PC-3 (cell line): Measurements from ENCODE around the gene NCKIPSD. TPM values are rescaled to one million over a fixed set of nuclear protein-coding genes. Genes with fewer than 3 reads are reported as not detected.
A peak's percentile ranks its signal among the peaks of the same experiment; 100 is the strongest.

Experiments
- ATAC-seq: fragments of 200-7000 bp; cut with Tn5 transposase; 2 replicates; pipeline ENCODE4 v1.9.1; 2020; ENCODE audit warnings: mild to moderate bottlenecking, moderate library complexity
- BruUV-seq: library from RNA; stranded (reverse); fragments of 400-500 nt; replicated peaks from 2 replicates; lab custom pipeline; 2021; lab: Mats Ljungman, UMichigan
- CTCF ChIA-PET: fragments of 300-600 bp; sonication (Branson Sonifier 250); formaldehyde crosslinking; loops from one replicate; lab custom pipeline; 2022; ENCODE audit warnings: antibody characterized with exemption; lab: Charles Lee
- POLR2A ChIA-PET: fragments of 300-600 bp; sonication (Branson Sonifier 250); formaldehyde crosslinking; loops from one replicate; lab custom pipeline; 2022; ENCODE audit warnings: antibody characterized with exemption; ENCODE audit not compliant: unreplicated experiment; lab: Charles Lee
- DNase-seq: peaks from one replicate; pipeline ENCODE4 v3.0.0-alpha.2; 2015
- H2AFZ ChIP-seq: fragments of 300-600 bp; sonication (generic); 2 replicates; pipeline ENCODE4 v1.6.0; 2016; ENCODE audit warnings: antibody characterized with exemption, low read length
- H3F3A ChIP-seq: fragments of 300-600 bp; sonication (generic); one replicate; pipeline ENCODE4 v1.6.0; 2017; ENCODE audit warnings: antibody characterized with exemption, low read length, control low read depth, mild to moderate bottlenecking; ENCODE audit not compliant: unreplicated experiment
- H3K27ac ChIP-seq: fragments of 300-600 bp; sonication (generic); 2 replicates; pipeline ENCODE4 v1.5.1; 2016; ENCODE audit warnings: mild to moderate bottlenecking, low read length
- H3K27me3 ChIP-seq: fragments of 300-600 bp; sonication (generic); 2 replicates; pipeline ENCODE4 v1.6.1; 2016; ENCODE audit warnings: low read length, mixed read lengths
- H3K36me3 ChIP-seq: fragments of 300-600 bp; sonication (generic); 2 replicates; pipeline ENCODE4 v1.6.1; 2016; ENCODE audit warnings: low read depth, mixed run types, low read length, mixed read lengths
- H3K4me1 ChIP-seq: fragments of 300-600 bp; sonication (generic); 2 replicates; pipeline ENCODE4 v1.5.1; 2016; ENCODE audit warnings: low read length; ENCODE audit not compliant: insufficient read depth
- H3K4me2 ChIP-seq: fragments of 300-600 bp; sonication (generic); 2 replicates; pipeline ENCODE4 v1.6.0; 2016; ENCODE audit warnings: low read length
- H3K4me3 ChIP-seq: fragments of 300-600 bp; sonication (generic); 2 replicates; pipeline ENCODE4 v1.5.1; 2016; ENCODE audit warnings: mild to moderate bottlenecking, low read length, mixed read lengths
- H3K79me2 ChIP-seq: fragments of 300-600 bp; sonication (generic); 2 replicates; pipeline ENCODE4 v1.6.1; 2017; ENCODE audit warnings: low read length, mixed read lengths
- H3K9ac ChIP-seq: fragments of 300-600 bp; sonication (generic); 2 replicates; pipeline ENCODE4 v1.6.0; 2016; ENCODE audit warnings: mild to moderate bottlenecking, low read length
- H3K9me2 ChIP-seq: fragments of 300-600 bp; sonication (generic); replicated peaks from 2 replicates; pipeline ENCODE4 v1.6.1; 2016; ENCODE audit warnings: mixed run types, low read length, mixed read lengths
- H3K9me3 ChIP-seq: fragments of 300-600 bp; sonication (generic); 2 replicates; pipeline ENCODE4 v1.6.1; 2016; ENCODE audit warnings: low read length, mixed read lengths
- H4K20me1 ChIP-seq: fragments of 300-600 bp; sonication (generic); 2 replicates; pipeline ENCODE4 v1.6.1; 2016; ENCODE audit warnings: low read length, mixed read lengths
- CTCF ChIP-seq: fragments of 300-600 bp; sonication (generic); conservative IDR thresholded peaks from 2 replicates; pipeline ENCODE4 v1.5.1; 2017; ENCODE audit warnings: antibody characterized with exemption, low read depth, mild to moderate bottlenecking, low read length
- EZH2 ChIP-seq: fragments of 300-600 bp; sonication (generic); IDR thresholded peaks from one replicate; pipeline ENCODE4 v1.6.1; 2017; ENCODE audit warnings: antibody characterized with exemption, mild to moderate bottlenecking, low read length; ENCODE audit not compliant: unreplicated experiment
- EZH2phosphoT487 ChIP-seq: fragments of 300-600 bp; sonication (generic); IDR thresholded peaks from 2 replicates; pipeline ENCODE4 v1.6.1; 2018; ENCODE audit warnings: mild to moderate bottlenecking, antibody characterized with exemption, low read length, borderline replicate concordance
- intact Hi-C: fragments of 100-400 bp; cut with micrococcal nuclease; formaldehyde crosslinking; loops from 2 replicates; pipeline ENCODE4 v1.9.0; 2023
- total RNA-seq: library from RNA; depleted of rRNA; stranded (reverse); fragments of >200 nt; gene quantifications from 2 replicates; pipeline ENCODE4 v1.2.3, GENCODE V29; 2014

Gene NCKIPSD
- total RNA-seq, 1 experiment from 2014 or later, result 66.8 TPM

- H3K9ac ChIP-seq, result no peak overlapping the region
- ChIA-PET CTCF (interaction anchor here (0.8 to 1.1 kb wide), 3 partner anchors 53 to 88 kb away, joined by 3 to 9 read pairs (median 5); no protein-coding TSS in a partner anchor), POLR2A (interaction anchor here (0.5 kb wide), 1 partner anchor 10 kb away, joined by 3 read pairs; no protein-coding TSS in a partner anchor)
- H3K27ac ChIP-seq, result no peak overlapping the region
- H3F3A ChIP-seq, result peaks cover 4% of the 10 kb centered on the region
- H3K4me1 ChIP-seq, result peaks cover 20% of the 10 kb centered on the region
- TF ChIP-seq EZH2phosphoT487 (no peak), EZH2 (no peak), CTCF (no peak)
- no peaks in the 10 kb centered on the region for H3K9me3 ChIP-seq
- no TSS peak for BruUV-seq
- H3K36me3 ChIP-seq, result peaks cover 47% of the 10 kb centered on the region
- intact Hi-C loops, result loop anchor here (1.0 kb wide), 1 partner anchor 54 kb away; no protein-coding TSS in a partner anchor
- no peak for DNase-seq
- no peaks in the 10 kb centered on the region for H3K9me2 ChIP-seq
- peak; percentile 6 for ATAC-seq
- H3K79me2 ChIP-seq, result peaks cover 30% of the 10 kb centered on the region
- H3K4me2 ChIP-seq, result peak overlapping the region; percentile 96
- H3K27me3 ChIP-seq, result no peaks in the 10 kb centered on the region
- H4K20me1 ChIP-seq, result 0 out of 2 replicates have a peak, but pooled peaks cover 7% of the 10 kb centered on the region
- H2AFZ ChIP-seq, result no peak overlapping the region
- H3K4me3 ChIP-seq, result peak overlapping the region; percentile 90; the same call in 1 of the 2 replicates
These were observed 964 bp upstream of the NCKIPSD start for GRCh38 chr3:48686538-48687219.

GRCh38 chr3:48685293-48685602 is 467 bp downstream of the NCKIPSD start:
- peak overlapping the region; percentile 81 for H2AFZ ChIP-seq
- H3K4me1 ChIP-seq, result peaks cover 20% of the 10 kb centered on the region
- peaks cover 4% of the 10 kb centered on the region for H3F3A ChIP-seq
- H3K4me2 ChIP-seq, result peak overlapping the region; percentile 96
- BruUV-seq, result no TSS peak
- peaks cover 46% of the 10 kb centered on the region for H3K36me3 ChIP-seq
- H3K4me3 ChIP-seq, result peak overlapping the region; percentile 90
- intact Hi-C loops, result loop anchor here (1.0 to 2.0 kb wide), 3 partner anchors 50 to 220 kb away; partner anchors contain the start of gene SLC26A6
- CTCF ChIA-PET, result interaction anchor here (0.6 to 1.3 kb wide), 5 partner anchors 21 to 162 kb away, joined by 3 to 10 read pairs (median 5); no protein-coding TSS in a partner anchor
- H3K9ac ChIP-seq, result peak overlapping the region; percentile 92
- H3K27ac ChIP-seq, result peak overlapping the region; percentile 51
- H3K9me2 ChIP-seq, result no peaks in the 10 kb centered on the region
- 0 out of 2 replicates have a peak, but pooled peaks cover 7% of the 10 kb centered on the region for H4K20me1 ChIP-seq
- POLR2A ChIA-PET, result no interaction called here
- ATAC-seq (no peak), DNase-seq (no peak)
- H3K9me3 ChIP-seq, result no peaks in the 10 kb centered on the region
- H3K79me2 ChIP-seq, result peaks cover 30% of the 10 kb centered on the region
- no peaks in the 10 kb centered on the region for H3K27me3 ChIP-seq
- no peak for TF ChIP-seq EZH2phosphoT487
- no peak for TF ChIP-seq EZH2
- TF ChIP-seq CTCF, result no peak
